ENCODE results near the gene RAD51B.

The RAD51B gene

GRCh38 chr14:68734231-68734732 is 914.7 kb downstream of the RAD51B start:
- H3K27ac ChIP-seq, result no peak overlapping the region
- no peak for DNase-seq (ENCODE audit: low read depth, low spot score)

GRCh38 chr14:68735856-68736255 is 916.3 kb downstream of the RAD51B start:
- H3K27ac ChIP-seq, result no peak overlapping the region
- DNase-seq (ENCODE audit: low read depth, low spot score), result no peak

GRCh38 chr14:68736471-68736871 is 916.9 kb downstream of the RAD51B start:
- no peak overlapping the region for H3K27ac ChIP-seq
- DNase-seq (ENCODE audit: low read depth, low spot score), result no peak

DNA sequence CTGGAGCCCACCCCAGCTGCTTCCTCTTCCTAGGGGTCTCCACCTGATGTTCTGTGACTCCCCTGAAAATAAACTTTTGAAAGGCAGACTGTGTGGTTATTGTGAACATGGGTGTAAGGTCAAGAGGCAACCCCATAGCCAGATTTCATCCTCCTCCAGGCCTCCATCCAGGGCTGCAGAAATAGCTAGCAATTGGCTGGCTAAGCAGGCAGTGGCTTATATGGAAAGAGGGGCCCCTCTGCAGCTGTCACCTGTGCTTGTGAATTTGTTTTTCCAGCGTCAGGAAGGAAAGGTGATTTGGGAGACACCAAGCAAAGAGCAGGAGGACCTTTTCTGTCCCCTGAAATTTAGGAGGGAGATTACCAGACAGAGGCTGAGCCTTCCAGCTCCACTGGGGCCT is 917.5 kb downstream of the RAD51B start:
- H3K27ac ChIP-seq, result no peak overlapping the region

GRCh38 chr14:68738559-68738958 is 919.0 kb downstream of the RAD51B start:
- no peak for DNase-seq (ENCODE audit: low read depth, low spot score)

More for the DNA sequence above, 917.5 kb downstream of the RAD51B start:
- DNase-seq (ENCODE audit: low read depth, low spot score), result no peak

GRCh38 chr14:68739701-68740100 is 920.1 kb downstream of the RAD51B start:
- no peak for DNase-seq (ENCODE audit: low read depth, low spot score)
- H3K27ac ChIP-seq, result no peak overlapping the region

More at GRCh38 chr14:68738559-68738958, 919.0 kb downstream of the RAD51B start:
- no peak overlapping the region for H3K27ac ChIP-seq

DNA sequence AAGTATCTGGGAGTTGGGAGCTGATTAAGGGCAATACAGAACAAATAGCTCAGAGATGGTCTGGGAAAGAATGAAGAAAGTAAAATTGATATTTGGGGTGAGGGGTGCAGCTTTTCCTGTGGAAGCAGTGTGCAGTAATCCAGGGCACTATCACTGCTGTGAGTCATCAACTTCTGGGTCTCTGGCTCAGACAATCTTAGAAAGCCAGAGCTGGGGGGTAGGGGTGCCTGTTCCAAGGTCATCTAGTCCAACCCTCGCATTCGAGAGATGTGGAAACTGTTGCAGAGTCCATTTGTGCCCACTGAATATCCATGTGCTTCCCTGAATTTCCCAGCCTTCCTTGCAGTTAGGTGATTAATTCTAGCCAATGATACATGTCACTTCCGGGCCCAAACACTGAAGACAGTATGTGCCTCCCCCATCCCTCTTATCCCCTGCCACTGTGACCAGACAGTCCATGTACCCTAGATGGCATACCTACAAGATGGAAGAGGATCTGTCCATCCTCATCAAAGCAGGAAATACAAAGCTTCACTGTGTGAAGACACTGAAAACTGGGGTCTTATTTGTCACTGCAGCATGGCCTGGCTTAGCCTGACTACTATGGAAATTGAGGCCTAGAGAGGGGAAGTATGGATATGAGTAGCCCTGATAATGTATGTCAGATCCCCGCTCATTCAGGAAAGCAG is 921.4 kb downstream of the RAD51B start:
- no peak for DNase-seq (ENCODE audit: low read depth, low spot score)
- no peak overlapping the region for H3K27ac ChIP-seq

GRCh38 chr14:68741477-68741791 is 921.9 kb downstream of the RAD51B start:
- no peak for DNase-seq (ENCODE audit: low read depth, low spot score)
- H3K27ac ChIP-seq, result no peak overlapping the region

- no peak overlapping the region for H3K27ac ChIP-seq
- no peak for DNase-seq (ENCODE audit: low read depth, low spot score)
These were observed 922.4 kb downstream of the RAD51B start for GRCh38 chr14:68741839-68742470.

DNA sequence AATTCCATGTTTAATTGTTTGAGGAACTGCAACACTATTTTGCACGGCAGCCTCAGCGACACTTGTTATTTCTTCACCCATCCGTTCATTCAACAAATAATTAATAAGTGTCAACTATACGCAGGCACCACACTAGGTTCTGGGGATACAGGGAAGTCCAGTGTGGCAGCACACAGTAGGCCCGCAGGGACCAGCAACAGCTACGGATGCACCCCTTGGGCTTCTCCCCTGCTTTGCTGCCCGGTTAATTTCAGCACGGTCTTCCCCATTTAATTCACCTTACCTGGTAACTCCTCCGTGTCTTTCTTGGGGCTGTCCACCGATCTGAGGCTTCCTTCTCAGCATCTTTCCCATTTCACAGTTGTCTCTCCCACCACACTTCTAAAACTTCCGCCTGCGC is 925.0 kb downstream of the RAD51B start:
- H3K27ac ChIP-seq, result no peak overlapping the region
- no peak for DNase-seq (ENCODE audit: low read depth, low spot score)

- no peak for DNase-seq (ENCODE audit: low read depth, low spot score)
- H3K27ac ChIP-seq, result no peak overlapping the region
These were observed 927.8 kb downstream of the RAD51B start for GRCh38 chr14:68747393-68747792.

- DNase-seq (ENCODE audit: low read depth, low spot score), result no peak
- H3K27ac ChIP-seq, result no peak overlapping the region
These were observed 928.7 kb downstream of the RAD51B start for GRCh38 chr14:68748260-68748659.

DNA sequence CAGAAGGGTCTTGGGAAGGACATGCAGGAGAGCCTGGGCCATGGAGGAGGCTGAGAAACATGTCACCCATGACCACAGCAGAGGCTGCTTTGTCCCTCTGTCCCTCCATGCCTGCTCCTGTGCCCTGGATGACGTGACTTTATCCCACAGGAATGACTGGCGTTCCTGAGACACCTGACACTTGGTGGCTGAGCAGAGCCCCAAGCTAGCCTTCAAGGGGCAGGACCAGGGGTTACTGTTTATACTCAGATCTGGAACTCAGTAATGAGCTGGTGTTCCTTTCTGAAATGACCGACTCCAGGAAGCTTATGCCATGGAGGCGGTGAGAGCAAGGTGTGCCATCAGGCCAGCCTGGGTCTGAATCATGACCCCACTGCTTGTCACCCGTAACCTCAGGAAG is 929.1 kb downstream of the RAD51B start:
- DNase-seq (ENCODE audit: low read depth, low spot score), result no peak
- peak overlapping the region; percentile 38 for H3K27ac ChIP-seq

DNA sequence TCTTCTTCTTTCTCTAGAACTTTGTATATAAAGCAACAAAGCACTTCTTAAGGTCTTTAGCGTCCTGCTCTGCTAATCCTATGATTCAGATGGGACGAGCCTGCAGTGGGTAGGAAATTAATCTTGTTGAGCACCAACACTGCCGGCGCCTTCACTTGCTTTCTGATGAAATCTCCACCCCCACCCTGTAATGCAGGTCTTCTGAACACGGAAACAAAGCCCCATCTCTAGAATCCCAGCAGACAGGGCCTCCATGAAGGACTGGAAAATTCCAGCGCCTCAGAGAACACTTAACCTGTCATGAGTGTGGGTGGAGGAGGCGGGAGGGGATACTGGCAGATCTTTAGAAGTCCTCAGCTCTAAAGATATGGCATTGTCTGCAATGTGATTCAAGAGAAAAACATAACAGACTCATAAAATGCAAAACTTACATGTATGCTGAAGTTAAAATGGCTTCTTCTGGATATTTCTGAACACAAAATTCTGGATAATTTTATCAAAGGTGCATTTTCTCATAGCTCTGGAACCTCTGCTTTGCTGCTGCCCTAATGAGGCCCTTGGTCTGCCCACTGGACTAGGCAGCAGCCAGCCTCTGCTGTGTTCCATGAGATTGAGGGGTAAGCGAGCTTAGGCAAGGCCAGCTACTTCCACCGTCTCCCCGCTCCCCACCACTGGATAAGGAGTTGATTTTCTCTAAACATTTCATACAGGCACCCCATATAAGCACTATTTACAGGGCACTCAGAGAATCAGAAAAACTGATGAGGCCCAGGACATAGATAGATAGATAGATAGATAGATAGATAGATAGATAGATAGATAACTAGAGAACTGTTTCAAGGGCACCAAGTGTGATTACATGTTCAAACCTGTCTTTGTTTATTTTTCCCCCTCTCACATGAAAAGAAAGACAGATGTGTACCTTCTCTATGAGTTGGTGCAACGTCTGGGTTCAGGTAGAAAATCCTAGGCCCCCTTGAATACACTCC is 930.2 kb downstream of the RAD51B start:
- no peak for DNase-seq (ENCODE audit: low read depth, low spot score)
- peak overlapping the region; percentile 38 for H3K27ac ChIP-seq

DNA sequence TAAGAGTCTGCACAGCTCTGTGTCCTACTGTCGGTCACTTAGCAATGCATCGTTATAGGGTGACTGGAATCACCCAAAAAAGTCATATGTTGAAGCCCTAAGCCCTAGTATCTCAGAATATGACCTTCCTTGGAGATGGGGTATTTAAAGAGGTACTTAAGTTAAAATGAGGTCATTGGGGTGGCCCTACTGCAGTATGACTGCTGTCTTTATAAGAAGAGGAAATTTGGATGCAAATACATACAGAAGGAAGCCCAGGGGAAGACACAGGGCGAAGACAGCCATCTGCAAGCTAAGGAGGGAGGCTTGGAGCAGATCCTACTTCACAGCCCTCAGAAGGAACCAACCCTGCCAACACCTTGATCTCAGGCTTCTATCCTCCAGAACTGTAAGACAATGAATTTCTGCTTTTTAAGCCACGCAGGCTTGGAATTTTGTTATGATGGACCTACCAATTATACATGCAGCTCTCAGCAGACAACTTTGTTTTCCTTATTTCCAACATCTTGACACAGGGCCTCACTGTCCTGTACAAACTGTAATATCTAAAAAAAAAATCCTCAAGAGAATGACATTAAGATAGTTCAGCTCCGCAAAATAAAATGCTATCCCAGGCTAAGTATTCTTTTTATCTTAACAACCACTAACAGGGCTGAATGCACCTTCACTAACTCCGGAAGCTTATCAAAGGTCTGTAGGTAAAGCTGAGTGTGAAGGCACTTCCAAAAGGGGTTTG is 932.9 kb downstream of the RAD51B start:
- no peak overlapping the region for H3K27ac ChIP-seq
- DNase-seq (ENCODE audit: low read depth, low spot score), result no peak

DNA sequence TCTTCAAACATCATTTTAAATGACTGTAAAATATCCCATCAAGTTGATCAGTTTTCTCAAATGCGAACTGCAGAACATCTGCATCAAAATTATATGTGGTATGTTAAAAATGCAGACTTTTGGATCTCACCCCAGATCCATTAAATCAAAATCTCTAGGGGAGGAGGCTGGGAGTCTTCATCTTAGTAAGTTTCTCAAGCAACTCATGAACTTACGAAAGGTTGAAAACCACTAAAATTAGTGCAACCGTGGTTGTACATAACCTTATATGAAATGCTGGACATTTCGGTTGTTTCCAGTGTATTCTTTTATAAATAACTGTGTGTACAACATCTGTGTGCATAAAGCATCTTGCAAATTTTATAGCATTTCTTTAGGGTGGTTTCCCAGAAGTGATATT is 934.1 kb downstream of the RAD51B start:
- DNase-seq (ENCODE audit: low read depth, low spot score), result no peak
- H3K27ac ChIP-seq, result no peak overlapping the region

- H3K27ac ChIP-seq, result no peak overlapping the region
- DNase-seq (ENCODE audit: low read depth, low spot score), result no peak
These were observed 935.4 kb downstream of the RAD51B start for GRCh38 chr14:68755016-68755353.

GRCh38 chr14:68756000-68756481 is 936.5 kb downstream of the RAD51B start:
- DNase-seq (ENCODE audit: low read depth, low spot score), result no peak
- no peak overlapping the region for H3K27ac ChIP-seq

- no peak for DNase-seq (ENCODE audit: low read depth, low spot score)
- no peak overlapping the region for H3K27ac ChIP-seq
These were observed 937.2 kb downstream of the RAD51B start for GRCh38 chr14:68756734-68757133.

DNA sequence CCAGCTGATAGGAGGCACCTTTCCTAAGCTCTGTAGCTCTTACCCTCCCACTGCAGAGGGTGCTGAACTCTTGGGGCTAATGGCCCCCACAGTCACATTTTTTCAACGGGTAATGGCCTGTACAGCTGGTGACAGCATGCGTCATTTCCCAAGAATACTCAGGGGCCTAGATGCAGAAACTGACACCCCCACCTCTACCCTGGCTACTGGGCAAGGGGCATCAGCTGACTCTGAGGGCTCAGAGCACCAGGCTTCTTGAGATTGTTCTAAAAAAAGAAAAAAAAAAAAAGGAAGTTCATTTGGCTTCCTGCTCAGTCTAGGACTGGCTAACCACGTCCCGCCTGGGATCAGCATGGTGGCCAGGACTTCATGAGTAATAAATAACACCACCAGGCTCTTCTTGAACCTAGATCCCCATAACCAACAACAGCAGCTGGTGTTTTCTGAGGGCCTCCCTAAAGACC is 938.1 kb downstream of the RAD51B start:
- H3K27ac ChIP-seq, result no peak overlapping the region
- DNase-seq (ENCODE audit: low read depth, low spot score), result no peak

All from epithelial cell of prostate (primary cell).